GM18951 (cell line): Measurements from ENCODE around the gene CUX1.

ENCODE experiments used
- POLR2A ChIP-seq: IDR thresholded peaks from 4 replicates; pipeline ENCODE4 v1.6.1; 2011; ENCODE audit warnings: mild to moderate bottlenecking; ENCODE audit not compliant: insufficient read length, insufficient read depth; ENCODE audit errors: extremely low read depth
- in situ Hi-C: fragments of 300-500 bp; cut with MboI; formaldehyde crosslinking; loops from one replicate; pipeline ENCODE4 v1.12.0; 2022; ENCODE audit warnings: low sequenced_read_pairs, mixed read lengths, inconsistent platforms; ENCODE audit not compliant: unreplicated experiment

Gene CUX1

GRCh38 chr7:102152672-102153598, 335.5 kb downstream of the CUX1 start:
- in situ Hi-C loops: no loop called here
- TF ChIP-seq POLR2A: no peak

GRCh38 chr7:102153599-102153946, 336.1 kb downstream of the CUX1 start:
- TF ChIP-seq POLR2A: no peak
- in situ Hi-C loops: no loop called here

- TF ChIP-seq POLR2A: no peak
- in situ Hi-C loops: no loop called here
These were observed 337.0 kb downstream of the CUX1 start for GRCh38 chr7:102154425-102154824.

- no peak for TF ChIP-seq POLR2A
- in situ Hi-C loops: no loop called here
These were observed 338.5 kb downstream of the CUX1 start for GRCh38 chr7:102155821-102156441.

- in situ Hi-C loops: no loop called here
- TF ChIP-seq POLR2A: no peak
These were observed 339.4 kb downstream of the CUX1 start for GRCh38 chr7:102156867-102157266.

GRCh38 chr7:102165136-102165535, 347.7 kb downstream of the CUX1 start:
- no peak for TF ChIP-seq POLR2A
- in situ Hi-C loops: no loop called here

- no peak for TF ChIP-seq POLR2A
- in situ Hi-C loops: no loop called here
These were observed 349.8 kb downstream of the CUX1 start for GRCh38 chr7:102167254-102167653.

- in situ Hi-C loops: no loop called here
- no peak for TF ChIP-seq POLR2A
These were observed 352.4 kb downstream of the CUX1 start for GRCh38 chr7:102169651-102170392.

- in situ Hi-C loops: no loop called here
- TF ChIP-seq POLR2A: no peak
These were observed 353.1 kb downstream of the CUX1 start for GRCh38 chr7:102170393-102170970.

- in situ Hi-C loops: no loop called here
- no peak for TF ChIP-seq POLR2A
These were observed 356.2 kb downstream of the CUX1 start for GRCh38 chr7:102173669-102174068.

GRCh38 chr7:102175423-102176170, 358.2 kb downstream of the CUX1 start:
- in situ Hi-C loops: no loop called here
- no peak for TF ChIP-seq POLR2A

GRCh38 chr7:102178410-102178809, 361.0 kb downstream of the CUX1 start:
- in situ Hi-C loops: no loop called here
- TF ChIP-seq POLR2A: no peak
